Body of pancreas (tissue), 4 donors: Measurements from ENCODE around the gene VPS33B.

Experiments
- POLR2A ChIP-seq, 3 donors: fragments of 450-650 bp; IDR thresholded peaks; one replicate each; pipeline ENCODE4 v1.6.1; 2016; ENCODE audit warnings: antibody characterized with exemption in 3 of 3, mild to moderate bottlenecking in 2 of 3
- TF ChIP-seq, protein P1 (sequence below), 7 experiments: fragments of 450-650 bp in 4 of 7; fragments of 200-600 bp in 3 of 7; sonication (generic) in 3 of 7; IDR thresholded peaks; one replicate each; pipeline ENCODE4 v1.5.1; 2016 to 2019; ENCODE audit warnings: antibody characterized with exemption in 7 of 7

GRCh38 chr15:91068436-91068835, 46.0 kb upstream of the VPS33B start:
- TF ChIP-seq, protein P1, sequence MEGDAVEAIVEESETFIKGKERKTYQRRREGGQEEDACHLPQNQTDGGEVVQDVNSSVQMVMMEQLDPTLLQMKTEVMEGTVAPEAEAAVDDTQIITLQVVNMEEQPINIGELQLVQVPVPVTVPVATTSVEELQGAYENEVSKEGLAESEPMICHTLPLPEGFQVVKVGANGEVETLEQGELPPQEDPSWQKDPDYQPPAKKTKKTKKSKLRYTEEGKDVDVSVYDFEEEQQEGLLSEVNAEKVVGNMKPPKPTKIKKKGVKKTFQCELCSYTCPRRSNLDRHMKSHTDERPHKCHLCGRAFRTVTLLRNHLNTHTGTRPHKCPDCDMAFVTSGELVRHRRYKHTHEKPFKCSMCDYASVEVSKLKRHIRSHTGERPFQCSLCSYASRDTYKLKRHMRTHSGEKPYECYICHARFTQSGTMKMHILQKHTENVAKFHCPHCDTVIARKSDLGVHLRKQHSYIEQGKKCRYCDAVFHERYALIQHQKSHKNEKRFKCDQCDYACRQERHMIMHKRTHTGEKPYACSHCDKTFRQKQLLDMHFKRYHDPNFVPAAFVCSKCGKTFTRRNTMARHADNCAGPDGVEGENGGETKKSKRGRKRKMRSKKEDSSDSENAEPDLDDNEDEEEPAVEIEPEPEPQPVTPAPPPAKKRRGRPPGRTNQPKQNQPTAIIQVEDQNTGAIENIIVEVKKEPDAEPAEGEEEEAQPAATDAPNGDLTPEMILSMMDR (IDR thresholded peaks at IDR 0.05): no peak
- TF ChIP-seq POLR2A (IDR thresholded peaks at IDR 0.05): no peak
